DMS53 treated with DMSO at 0.1 percent for 48 hours (cell line): ENCODE measurements around the gene ICAM4.
"Not testable (repeated sequence)": the region's sequence is repeated elsewhere in the genome, so short reads cannot be mapped to it uniquely, and the experiment has no call there.

ENCODE experiments used
- DNase-seq: peaks from one replicate; lab custom pipeline; 2025; ENCODE audit not compliant: unreplicated experiment; lab: John Stamatoyannopoulos, UW

The ICAM4 gene

GRCh38 chr19:10268071-10268470, 18.7 kb upstream of the ICAM4 start:
- no peak for DNase-seq

- DNase-seq = peak; percentile 33
Measured at GRCh38 chr19:10269333-10270179, 17.2 kb upstream of the ICAM4 start.

GRCh38 chr19:10270180-10270615, 16.6 kb upstream of the ICAM4 start:
- DNase-seq = no peak

- DNase-seq = no peak
Measured at GRCh38 chr19:10270616-10271394, 15.9 kb upstream of the ICAM4 start, which contains the start of gene ICAM1. Gene ICAM1 (plus strand): TSS chr19:10271120. CDS start chr19:10271160, 40 bp downstream.

- DNase-seq = no peak
Measured at GRCh38 chr19:10271543-10272086, 15.1 kb upstream of the ICAM4 start.

- no peak for DNase-seq
Measured at GRCh38 chr19:10274589-10274988, 12.2 kb upstream of the ICAM4 start.

- DNase-seq = no peak
Measured at GRCh38 chr19:10277795-10278589, 8.8 kb upstream of the ICAM4 start.

GRCh38 chr19:10278935-10279334, 7.8 kb upstream of the ICAM4 start:
- no peak for DNase-seq

GRCh38 chr19:10279737-10280442, 6.9 kb upstream of the ICAM4 start:
- no peak for DNase-seq

- DNase-seq = not testable (repeated sequence)
Measured at GRCh38 chr19:10282043-10282442, 4.7 kb upstream of the ICAM4 start.

- no peak for DNase-seq
Measured at GRCh38 chr19:10283301-10284064, 3.3 kb upstream of the ICAM4 start.

- DNase-seq = no peak
Measured at GRCh38 chr19:10284065-10284959, 2.4 kb upstream of the ICAM4 start.

GRCh38 chr19:10284960-10285278, 1.8 kb upstream of the ICAM4 start:
- DNase-seq = no peak

GRCh38 chr19:10285393-10285792, 1.4 kb upstream of the ICAM4 start:
- no peak for DNase-seq

GRCh38 chr19:10288662-10289166, 2.0 kb downstream of the ICAM4 start:
- peak; percentile 56 for DNase-seq

GRCh38 chr19:10289167-10289835, 2.5 kb downstream of the ICAM4 start:
- DNase-seq = peak; percentile 67

GRCh38 chr19:10289836-10290356, 3.1 kb downstream of the ICAM4 start, which contains the start of gene ICAM5:
Gene ICAM5 (plus strand): TSS chr19:10289952. CDS start chr19:10290044, 92 bp downstream.
- DNase-seq = peak; percentile 12
